Tibial nerve (tissue), 3 donors: Measurements from ENCODE around the gene INPPL1.

Experiments
- POLR2A ChIP-seq, 2 donors: fragments of 450-650 bp; IDR thresholded peaks; one replicate each; pipeline ENCODE4 v1.6.1; 2017; ENCODE audit warnings: antibody characterized with exemption in 2 of 2, mild to moderate bottlenecking in 2 of 2, moderate library complexity in 2 of 2
- TF ChIP-seq, protein P1 (sequence below), 5 experiments: fragments of 200-600 bp in 3 of 5; fragments of 450-650 bp in 2 of 5; sonication (generic) in 3 of 5; IDR thresholded peaks; one replicate each; pipeline ENCODE4 v1.5.1; 2016 to 2019; ENCODE audit warnings: antibody characterized with exemption in 5 of 5, mild to moderate bottlenecking in 3 of 5, moderate library complexity in 2 of 5

DNA sequence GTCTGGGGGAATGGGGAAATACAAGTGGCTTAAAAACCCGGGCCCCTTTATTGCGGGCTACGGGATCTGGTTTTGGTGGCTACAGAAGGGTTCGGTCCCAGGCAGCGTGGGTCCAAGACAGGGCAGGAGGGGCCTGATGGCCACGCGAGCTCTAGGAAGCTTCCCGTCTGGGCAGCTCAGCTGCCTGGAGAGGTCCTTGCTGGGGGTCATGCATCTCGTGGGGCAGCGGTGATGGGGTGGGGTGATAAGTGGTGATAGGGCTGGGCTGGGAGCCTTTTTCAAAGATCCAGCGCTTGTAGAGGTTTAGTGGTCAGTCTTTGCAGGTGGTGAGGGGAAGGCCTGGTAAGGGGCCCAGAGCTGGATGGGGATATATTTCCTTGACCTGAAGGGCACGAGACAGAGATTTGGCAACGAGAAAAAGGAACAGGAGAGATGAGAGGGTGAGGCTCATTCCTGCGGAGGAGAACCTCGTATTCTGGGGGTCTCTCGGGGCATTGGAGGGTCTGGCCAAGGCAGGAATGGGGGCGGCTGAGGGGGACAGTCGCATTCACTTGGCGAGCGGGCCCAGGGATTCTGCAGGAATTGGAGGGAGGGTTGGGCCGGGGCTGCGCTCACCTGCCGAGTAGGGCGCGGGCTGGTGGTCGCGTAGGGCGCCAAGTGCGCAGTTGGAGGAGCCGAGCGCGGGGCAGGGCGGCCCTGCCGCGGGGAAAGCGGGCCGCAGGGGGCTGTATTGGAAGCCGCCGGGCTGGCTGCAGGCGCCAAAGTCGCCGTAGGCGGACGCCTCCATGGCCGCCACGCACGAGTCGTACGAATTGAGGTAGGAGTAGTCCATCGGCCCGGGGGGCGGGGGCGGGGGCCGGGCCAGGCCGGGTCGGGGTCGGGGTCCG lies 18.8 kb downstream of the INPPL1 start:
- TF ChIP-seq, protein P1, sequence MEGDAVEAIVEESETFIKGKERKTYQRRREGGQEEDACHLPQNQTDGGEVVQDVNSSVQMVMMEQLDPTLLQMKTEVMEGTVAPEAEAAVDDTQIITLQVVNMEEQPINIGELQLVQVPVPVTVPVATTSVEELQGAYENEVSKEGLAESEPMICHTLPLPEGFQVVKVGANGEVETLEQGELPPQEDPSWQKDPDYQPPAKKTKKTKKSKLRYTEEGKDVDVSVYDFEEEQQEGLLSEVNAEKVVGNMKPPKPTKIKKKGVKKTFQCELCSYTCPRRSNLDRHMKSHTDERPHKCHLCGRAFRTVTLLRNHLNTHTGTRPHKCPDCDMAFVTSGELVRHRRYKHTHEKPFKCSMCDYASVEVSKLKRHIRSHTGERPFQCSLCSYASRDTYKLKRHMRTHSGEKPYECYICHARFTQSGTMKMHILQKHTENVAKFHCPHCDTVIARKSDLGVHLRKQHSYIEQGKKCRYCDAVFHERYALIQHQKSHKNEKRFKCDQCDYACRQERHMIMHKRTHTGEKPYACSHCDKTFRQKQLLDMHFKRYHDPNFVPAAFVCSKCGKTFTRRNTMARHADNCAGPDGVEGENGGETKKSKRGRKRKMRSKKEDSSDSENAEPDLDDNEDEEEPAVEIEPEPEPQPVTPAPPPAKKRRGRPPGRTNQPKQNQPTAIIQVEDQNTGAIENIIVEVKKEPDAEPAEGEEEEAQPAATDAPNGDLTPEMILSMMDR (IDR thresholded peaks at IDR 0.05): no peak
- TF ChIP-seq POLR2A (IDR thresholded peaks at IDR 0.05): no peak
